ENCODE measurements around the gene GALNT15.

- TF ChIP-seq EZH2 (IDR thresholded peaks at IDR 0.05; ENCODE audit: borderline replicate concordance, low read depth, low read length, severe bottlenecking) = no peak
- no peak for TF ChIP-seq CTCF (IDR thresholded peaks at IDR 0.05; ENCODE audit: borderline replicate concordance, extremely low read depth, low read length, poor library complexity, severe bottlenecking)
Observed at GRCh38 chr3:16198427-16198826, 23.9 kb downstream of the GALNT15 start.
